Esophagus squamous epithelium (tissue), 4 donors: ENCODE results near the gene CDC42EP1.

Experiments
- POLR2A ChIP-seq, 4 donors: fragments of 450-650 bp; IDR thresholded peaks; one replicate each; pipeline ENCODE4 v1.6.1; 2017; ENCODE audit warnings: antibody characterized with exemption in 4 of 4, mild to moderate bottlenecking in 4 of 4, moderate library complexity in 3 of 4
- TF ChIP-seq, protein P1 (sequence below), 6 experiments: fragments of 450-650 bp in 4 of 6; fragments of 200-600 bp in 2 of 6; sonication (generic) in 2 of 6; IDR thresholded peaks; one replicate each; pipeline ENCODE4 v1.5.1; 2016 to 2019; ENCODE audit warnings: antibody characterized with exemption in 6 of 6, mild to moderate bottlenecking in 4 of 6, moderate library complexity in 4 of 6

DNA sequence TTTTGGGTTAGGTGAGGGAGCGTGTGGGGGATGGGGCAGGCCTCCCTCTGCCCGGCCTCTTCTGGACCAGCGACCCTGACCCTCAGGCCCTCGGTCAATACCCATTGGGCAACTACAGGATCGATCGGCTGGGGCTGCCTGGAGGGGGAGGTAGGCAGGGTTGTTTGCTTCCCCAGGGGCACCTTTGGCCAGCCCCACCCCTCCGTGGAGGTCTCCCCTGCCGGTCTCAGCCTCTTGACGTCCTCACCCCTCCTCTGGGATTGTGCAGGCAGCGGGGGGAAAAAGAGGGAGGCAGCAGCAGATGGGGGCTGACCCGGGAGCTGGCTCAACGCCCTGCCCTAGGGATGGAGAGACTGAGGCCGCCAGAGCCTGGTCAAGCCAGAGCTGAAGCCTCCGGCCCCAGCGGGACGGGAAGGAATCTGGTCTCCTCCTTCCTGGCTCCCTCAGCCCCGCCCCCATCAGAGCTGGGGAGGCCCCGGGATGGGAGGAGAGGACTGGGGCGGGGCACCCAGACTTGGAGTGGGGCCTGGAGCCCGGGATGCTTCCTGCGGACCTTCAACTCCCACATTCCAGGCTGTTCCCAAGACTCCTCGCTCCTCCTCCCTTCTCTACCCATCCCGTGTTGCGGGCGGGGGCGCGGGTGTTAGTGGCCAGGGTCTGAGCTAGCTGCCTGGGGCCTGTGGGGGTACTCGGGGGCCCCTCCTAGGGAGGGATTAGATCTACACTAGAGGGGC lies 14.4 kb upstream of the CDC42EP1 start:
- TF ChIP-seq, protein P1, sequence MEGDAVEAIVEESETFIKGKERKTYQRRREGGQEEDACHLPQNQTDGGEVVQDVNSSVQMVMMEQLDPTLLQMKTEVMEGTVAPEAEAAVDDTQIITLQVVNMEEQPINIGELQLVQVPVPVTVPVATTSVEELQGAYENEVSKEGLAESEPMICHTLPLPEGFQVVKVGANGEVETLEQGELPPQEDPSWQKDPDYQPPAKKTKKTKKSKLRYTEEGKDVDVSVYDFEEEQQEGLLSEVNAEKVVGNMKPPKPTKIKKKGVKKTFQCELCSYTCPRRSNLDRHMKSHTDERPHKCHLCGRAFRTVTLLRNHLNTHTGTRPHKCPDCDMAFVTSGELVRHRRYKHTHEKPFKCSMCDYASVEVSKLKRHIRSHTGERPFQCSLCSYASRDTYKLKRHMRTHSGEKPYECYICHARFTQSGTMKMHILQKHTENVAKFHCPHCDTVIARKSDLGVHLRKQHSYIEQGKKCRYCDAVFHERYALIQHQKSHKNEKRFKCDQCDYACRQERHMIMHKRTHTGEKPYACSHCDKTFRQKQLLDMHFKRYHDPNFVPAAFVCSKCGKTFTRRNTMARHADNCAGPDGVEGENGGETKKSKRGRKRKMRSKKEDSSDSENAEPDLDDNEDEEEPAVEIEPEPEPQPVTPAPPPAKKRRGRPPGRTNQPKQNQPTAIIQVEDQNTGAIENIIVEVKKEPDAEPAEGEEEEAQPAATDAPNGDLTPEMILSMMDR (IDR thresholded peaks at IDR 0.05), result no peak
- TF ChIP-seq POLR2A (IDR thresholded peaks at IDR 0.05), result peak in 2 of 4 donors; percentile 47 to 79
